GM21576 (cell line): ENCODE results near the gene ARHGEF3.

ENCODE experiments used
- ATAC-seq: cut with Tn5 transposase; IDR thresholded peaks from one replicate; pipeline ENCODE4 v1.9.1; 2021; ENCODE audit warnings: mild to moderate bottlenecking, moderate library complexity; ENCODE audit not compliant: unreplicated experiment

Gene ARHGEF3

GRCh38 chr3:56691165-56692000 is 110.4 kb downstream of the ARHGEF3 start:
- ATAC-seq, result no peak

- no peak for ATAC-seq
These were observed 112.4 kb downstream of the ARHGEF3 start for GRCh38 chr3:56689303-56689702.

- ATAC-seq, result no peak
These were observed 113.6 kb downstream of the ARHGEF3 start for GRCh38 chr3:56688191-56688590.

- no peak for ATAC-seq
These were observed 117.7 kb downstream of the ARHGEF3 start for GRCh38 chr3:56684029-56684428.

- peak; percentile 79 for ATAC-seq
These were observed 118.5 kb downstream of the ARHGEF3 start, which contains the start of gene TASOR for GRCh38 chr3:56683122-56683817. TASOR (minus strand) TSS chr3:56683265; CDS start chr3:56683006, 259 bp downstream.

- ATAC-seq, result peak; percentile 51
These were observed 119.2 kb downstream of the ARHGEF3 start for GRCh38 chr3:56682462-56683121.

- ATAC-seq, result no peak
These were observed 119.7 kb downstream of the ARHGEF3 start for GRCh38 chr3:56681984-56682461.

- ATAC-seq, result no peak
These were observed 121.6 kb downstream of the ARHGEF3 start for GRCh38 chr3:56680054-56680580.
